Uterus (tissue), 2 donors: ENCODE data around the gene TOX2.

Experiments used
- POLR2A ChIP-seq, 2 donors: fragments of 450-650 bp; IDR thresholded peaks; one replicate each; pipeline ENCODE4 v1.6.1; 2016; ENCODE audit warnings: antibody characterized with exemption in 2 of 2, mild to moderate bottlenecking in 1 of 2, moderate library complexity in 1 of 2
- TF ChIP-seq, protein P1 (sequence below), 4 experiments: fragments of 200-600 bp in 2 of 4; fragments of 450-650 bp in 2 of 4; sonication (generic) in 2 of 4; IDR thresholded peaks; one replicate each; pipeline ENCODE4 v1.5.1; 2016 to 2019; ENCODE audit warnings: antibody characterized with exemption in 4 of 4, mild to moderate bottlenecking in 2 of 4, moderate library complexity in 1 of 4

GRCh38 chr20:43982016-43982415, 67.4 kb downstream of the TOX2 start:
- TF ChIP-seq, protein P1, sequence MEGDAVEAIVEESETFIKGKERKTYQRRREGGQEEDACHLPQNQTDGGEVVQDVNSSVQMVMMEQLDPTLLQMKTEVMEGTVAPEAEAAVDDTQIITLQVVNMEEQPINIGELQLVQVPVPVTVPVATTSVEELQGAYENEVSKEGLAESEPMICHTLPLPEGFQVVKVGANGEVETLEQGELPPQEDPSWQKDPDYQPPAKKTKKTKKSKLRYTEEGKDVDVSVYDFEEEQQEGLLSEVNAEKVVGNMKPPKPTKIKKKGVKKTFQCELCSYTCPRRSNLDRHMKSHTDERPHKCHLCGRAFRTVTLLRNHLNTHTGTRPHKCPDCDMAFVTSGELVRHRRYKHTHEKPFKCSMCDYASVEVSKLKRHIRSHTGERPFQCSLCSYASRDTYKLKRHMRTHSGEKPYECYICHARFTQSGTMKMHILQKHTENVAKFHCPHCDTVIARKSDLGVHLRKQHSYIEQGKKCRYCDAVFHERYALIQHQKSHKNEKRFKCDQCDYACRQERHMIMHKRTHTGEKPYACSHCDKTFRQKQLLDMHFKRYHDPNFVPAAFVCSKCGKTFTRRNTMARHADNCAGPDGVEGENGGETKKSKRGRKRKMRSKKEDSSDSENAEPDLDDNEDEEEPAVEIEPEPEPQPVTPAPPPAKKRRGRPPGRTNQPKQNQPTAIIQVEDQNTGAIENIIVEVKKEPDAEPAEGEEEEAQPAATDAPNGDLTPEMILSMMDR (IDR thresholded peaks at IDR 0.05), result no peak
- no peak for TF ChIP-seq POLR2A (IDR thresholded peaks at IDR 0.05)
